DMS114 treated with DMSO at 0.1 percent for 48 hours (cell line): ENCODE results near the gene WNK1.
"Not testable (repeated sequence)": the region's sequence is repeated elsewhere in the genome, so short reads cannot be mapped to it uniquely, and the experiment has no call there.

Experiments used
- DNase-seq: peaks from one replicate; lab custom pipeline; 2025; ENCODE audit not compliant: unreplicated experiment; lab: John Stamatoyannopoulos, UW

Gene WNK1

DNA sequence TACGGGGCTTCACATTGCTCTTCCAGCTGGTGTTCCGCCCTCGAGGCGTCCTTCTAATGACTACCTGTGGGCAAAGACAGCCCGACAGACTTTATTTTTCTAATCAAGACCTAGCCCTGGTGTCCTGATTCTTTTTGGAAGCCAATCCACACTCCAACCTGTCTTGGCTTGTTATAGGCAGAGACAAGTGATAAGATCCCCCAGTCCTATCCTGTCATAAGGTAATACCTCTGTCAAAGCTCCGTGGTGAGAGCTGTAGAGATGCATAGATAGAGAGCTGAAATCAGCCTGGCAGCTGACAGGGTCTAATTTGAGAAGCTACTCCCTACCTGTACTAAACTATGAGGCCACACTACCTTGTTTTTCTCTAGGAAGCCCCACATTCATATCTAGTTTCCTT lies 11.5 kb upstream of the WNK1 start:
- no peak for DNase-seq

DNA sequence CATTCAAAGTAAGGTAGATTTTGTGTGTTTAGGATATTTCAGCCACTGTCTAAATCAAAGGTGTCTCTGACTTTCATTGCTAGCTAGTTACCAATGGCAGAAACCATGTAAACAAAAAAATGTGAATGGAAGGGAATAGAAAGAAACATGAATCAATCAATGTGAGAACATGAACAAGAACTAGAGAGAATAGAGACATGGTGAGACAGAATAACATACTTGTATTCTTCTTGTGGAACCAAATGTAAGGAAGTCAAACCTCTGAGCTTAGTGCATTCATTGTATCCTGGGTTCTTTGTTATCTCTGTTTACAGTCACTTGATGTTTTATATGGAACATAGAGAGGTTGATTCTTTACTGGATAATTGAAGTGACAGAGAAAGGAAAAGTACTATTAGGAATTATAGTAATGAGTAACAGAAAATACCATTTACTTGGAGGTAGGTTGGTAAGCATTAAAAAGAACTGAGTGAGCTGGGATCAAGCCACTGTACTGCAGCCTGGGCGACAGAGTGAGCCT lies 2.6 kb upstream of the WNK1 start:
- no peak for DNase-seq

- no peak for DNase-seq
Observed at GRCh38 chr12:750366-751191, 1.8 kb upstream of the WNK1 start.

- peak; percentile 99 for DNase-seq
Observed at GRCh38 chr12:751192-751998, 984 bp upstream of the WNK1 start.

GRCh38 chr12:752695-753610 lies 574 bp downstream of the WNK1 start:
- no peak for DNase-seq

GRCh38 chr12:753611-754472 lies 1.5 kb downstream of the WNK1 start:
- DNase-seq: peak; percentile 25

GRCh38 chr12:754473-754820 lies 2.1 kb downstream of the WNK1 start:
- peak; percentile 63 for DNase-seq

GRCh38 chr12:754851-755562 lies 2.6 kb downstream of the WNK1 start:
- peak; percentile 89 for DNase-seq

- no peak for DNase-seq
Observed at GRCh38 chr12:759628-760027, 7.2 kb downstream of the WNK1 start.

DNA sequence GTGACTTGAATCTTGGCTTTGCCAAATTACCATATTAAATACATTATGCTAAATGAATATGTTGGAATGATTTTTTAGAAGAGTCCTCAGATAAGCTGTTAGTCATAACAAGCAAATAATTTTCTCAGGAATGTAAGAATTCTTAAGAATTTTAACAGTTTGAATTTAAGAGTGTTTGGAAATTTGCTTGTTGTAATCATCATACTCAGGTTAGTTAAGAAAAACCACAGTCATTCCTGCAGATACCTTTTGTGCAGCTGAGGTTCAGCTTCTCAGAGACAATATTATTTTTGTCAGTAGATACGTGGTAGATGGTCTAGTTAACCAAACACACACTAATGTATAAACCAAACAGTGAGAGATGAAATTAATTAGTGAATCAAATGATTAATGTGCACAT lies 8.9 kb downstream of the WNK1 start:
- no peak for DNase-seq

DNA sequence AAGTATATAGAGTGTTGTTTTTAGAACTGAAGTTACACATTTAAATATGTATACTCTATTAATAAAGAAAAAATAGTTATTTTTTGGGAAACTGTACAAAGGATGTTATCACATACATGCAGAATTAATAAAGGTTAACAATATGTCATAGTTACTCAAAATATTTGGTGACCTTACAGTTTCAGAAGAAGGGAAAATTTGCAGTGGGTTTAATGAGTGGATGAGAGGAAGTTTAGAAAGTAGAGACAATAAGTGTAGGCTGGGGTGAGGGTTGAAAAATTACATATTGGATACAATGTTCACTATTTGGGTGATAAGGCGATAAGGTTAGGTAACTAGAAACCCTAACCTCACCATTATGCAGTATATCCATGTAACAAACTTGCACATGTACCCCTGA lies 13.5 kb downstream of the WNK1 start:
- no peak for DNase-seq

DNA sequence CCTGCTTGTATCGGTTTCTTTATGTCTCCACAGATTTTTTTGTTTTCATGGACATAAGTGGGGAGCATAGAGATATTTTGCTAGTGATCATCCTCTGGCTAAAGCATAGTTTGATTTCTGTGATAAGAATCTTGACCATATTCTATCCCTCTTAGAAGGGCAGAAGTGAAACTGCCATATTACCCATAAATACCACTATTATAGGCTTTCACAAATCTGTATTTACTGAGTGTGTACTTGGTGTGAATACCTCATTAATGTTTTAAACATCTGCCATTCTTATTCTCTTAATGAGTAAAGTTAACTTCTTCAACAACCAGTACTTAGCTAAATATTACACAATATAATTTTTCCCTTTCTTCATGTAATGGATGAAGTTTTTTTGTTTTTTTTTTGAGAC lies 16.1 kb downstream of the WNK1 start:
- no peak for DNase-seq

DNA sequence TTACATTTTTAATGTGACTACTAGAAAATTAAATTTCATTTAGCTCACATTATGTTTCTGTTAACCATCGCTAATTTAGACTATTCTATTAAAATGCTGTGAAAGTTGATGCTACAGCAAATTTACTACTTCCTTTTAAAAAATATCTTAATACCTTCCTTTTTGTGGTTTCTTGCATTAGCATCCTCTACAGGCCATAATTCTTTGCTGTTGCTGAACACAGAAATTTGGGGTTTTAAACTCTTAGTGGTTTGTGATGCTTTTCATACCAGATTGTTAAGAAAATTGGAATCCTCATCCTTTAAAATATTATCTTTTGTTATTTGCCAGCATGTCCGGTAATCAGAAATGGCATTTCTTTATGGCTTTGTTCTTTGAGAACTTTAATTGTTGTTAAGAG lies 18.1 kb downstream of the WNK1 start:
- DNase-seq: no peak

DNA sequence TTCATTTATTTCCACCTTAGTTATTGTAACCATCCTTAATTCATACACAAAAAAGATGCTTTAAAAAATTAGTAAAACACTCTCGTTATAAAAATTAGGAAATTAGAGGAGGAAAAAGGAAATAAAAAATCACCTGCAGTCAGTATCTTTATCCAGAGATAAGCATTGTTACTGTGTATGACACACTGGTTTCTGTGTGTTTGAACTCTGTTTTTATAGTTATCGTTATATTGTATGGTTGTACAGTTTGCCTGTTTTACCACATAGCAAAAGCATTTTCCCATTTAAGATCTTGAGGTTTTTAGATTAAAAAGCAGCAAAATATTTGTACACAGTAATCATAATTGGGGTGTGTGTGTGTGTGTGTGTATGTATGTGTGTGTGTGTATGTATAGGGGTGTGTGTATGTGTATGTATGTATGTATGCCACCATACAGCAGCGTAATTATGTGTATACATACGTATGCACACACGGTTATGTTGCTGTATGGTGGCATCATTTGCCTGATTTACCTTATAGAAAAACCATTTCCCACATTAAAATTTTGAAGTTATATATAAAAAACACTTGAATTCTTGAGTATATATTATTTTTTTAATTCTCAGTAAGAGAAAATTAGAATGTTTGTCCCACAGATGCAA lies 19.8 kb downstream of the WNK1 start:
- DNase-seq: no peak

DNA sequence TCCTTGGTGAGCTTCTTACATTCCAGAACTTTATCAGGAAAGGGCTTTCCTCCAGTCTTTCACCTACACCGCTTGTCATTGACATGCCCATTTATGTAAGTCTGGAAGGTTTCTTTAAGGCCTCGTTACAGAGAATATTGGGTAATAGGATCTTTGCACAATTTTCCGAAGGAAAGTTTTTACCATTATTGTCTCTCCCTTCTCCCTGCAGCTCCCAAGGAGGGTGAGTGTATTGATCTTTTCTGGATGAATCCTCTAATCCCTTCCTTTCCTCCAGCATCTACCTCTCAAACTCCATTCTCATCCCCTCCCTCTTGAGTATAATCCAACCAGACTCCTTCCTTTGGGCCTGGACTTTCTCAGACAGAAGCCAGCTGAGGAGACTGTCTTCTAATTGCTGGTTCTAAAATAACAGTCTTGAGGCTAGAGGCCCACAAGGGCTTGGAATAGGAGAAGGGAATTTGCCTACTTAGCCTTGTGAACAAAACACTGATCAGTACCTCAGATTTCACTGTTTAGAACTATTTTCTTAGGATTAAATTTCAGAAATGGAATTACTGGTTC lies 21.8 kb downstream of the WNK1 start:
- DNase-seq: peak; percentile 42

- not testable (repeated sequence) for DNase-seq
Observed at GRCh38 chr12:775973-776771, 23.8 kb downstream of the WNK1 start.

DNA sequence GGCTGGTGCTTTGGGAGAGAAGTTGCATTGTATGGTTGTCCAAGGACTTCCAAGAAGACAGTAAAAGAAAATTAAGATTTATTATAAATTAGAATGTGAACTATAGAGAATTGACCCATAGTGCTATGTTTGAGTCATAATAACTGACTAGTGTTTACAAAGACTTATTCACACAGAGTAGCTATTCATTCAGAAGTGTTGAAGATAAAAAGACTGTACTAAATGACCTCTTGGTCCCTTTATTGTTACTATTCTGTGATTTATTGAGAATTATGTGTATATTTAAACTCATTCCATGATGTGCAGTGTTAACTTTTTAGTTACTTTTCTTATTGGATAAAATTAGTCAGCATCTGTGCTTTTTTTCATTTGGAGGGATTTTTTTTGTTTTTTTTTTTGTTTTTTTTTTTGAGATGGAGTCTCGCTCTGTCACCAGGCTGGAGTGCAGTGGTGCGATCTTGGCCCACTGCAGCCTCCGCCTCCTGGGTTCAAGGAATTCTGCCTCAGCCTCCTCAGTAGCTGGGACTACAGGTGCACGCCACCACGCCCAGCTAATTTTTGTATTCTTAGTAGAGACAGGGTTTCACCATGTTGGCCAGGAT lies 24.5 kb downstream of the WNK1 start:
- DNase-seq: peak; percentile 36
